HG02571 (cell line): ENCODE measurements around the gene RCN2.

Source experiments
- ATAC-seq: cut with Tn5 transposase; IDR thresholded peaks from one replicate; pipeline ENCODE4 v1.9.1; 2021; ENCODE audit warnings: mild to moderate bottlenecking, moderate library complexity; ENCODE audit not compliant: unreplicated experiment

RCN2 gene

GRCh38 chr15:76993114-76993725, 61.7 kb downstream of the RCN2 start:
- ATAC-seq: no peak

GRCh38 chr15:76994001-76994400, 62.5 kb downstream of the RCN2 start:
- ATAC-seq: no peak

GRCh38 chr15:76994496-76994895, 62.9 kb downstream of the RCN2 start:
- no peak for ATAC-seq

- ATAC-seq: no peak
Measured at GRCh38 chr15:76994971-76995945, 63.7 kb downstream of the RCN2 start, which contains the start of gene PSTPIP1. TSS of gene PSTPIP1 (plus strand) at chr15:76995126. CDS start at chr15:76995574, 448 bp downstream.

- no peak for ATAC-seq
Measured at GRCh38 chr15:76996076-76996525, 64.6 kb downstream of the RCN2 start.

- ATAC-seq: no peak
Measured at GRCh38 chr15:76996526-76997401, 65.2 kb downstream of the RCN2 start.

GRCh38 chr15:76998663-76999285, 67.2 kb downstream of the RCN2 start:
- no peak for ATAC-seq

GRCh38 chr15:76999996-77000395, 68.4 kb downstream of the RCN2 start:
- ATAC-seq: no peak

- no peak for ATAC-seq
Measured at GRCh38 chr15:77001351-77001750, 69.8 kb downstream of the RCN2 start.

- ATAC-seq: no peak
Measured at GRCh38 chr15:77001966-77002365, 70.4 kb downstream of the RCN2 start.

- no peak for ATAC-seq
Measured at GRCh38 chr15:77002436-77002835, 70.9 kb downstream of the RCN2 start.

GRCh38 chr15:77002954-77003912, 71.7 kb downstream of the RCN2 start:
- peak; percentile 86 for ATAC-seq
